NCI-H2196 treated with DMSO at 0.1 percent for 48 hours (cell line): ENCODE results near the gene TPK1.
"Not testable (repeated sequence)": the region's sequence is repeated elsewhere in the genome, so short reads cannot be mapped to it uniquely, and the experiment has no call there.

ENCODE experiments used
- DNase-seq: peaks from one replicate; lab custom pipeline; 2025; ENCODE audit not compliant: unreplicated experiment; lab: John Stamatoyannopoulos, UW

The TPK1 gene

GRCh38 chr7:144777889-144778288, 58.0 kb downstream of the TPK1 start:
- DNase-seq = not testable (repeated sequence)

GRCh38 chr7:144777005-144777839, 58.6 kb downstream of the TPK1 start:
- DNase-seq = no peak

- DNase-seq = no peak
Observed at GRCh38 chr7:144776447-144776846, 59.4 kb downstream of the TPK1 start.

GRCh38 chr7:144775749-144776148, 60.1 kb downstream of the TPK1 start:
- no peak for DNase-seq

- DNase-seq = no peak
Observed at GRCh38 chr7:144771927-144772326, 63.9 kb downstream of the TPK1 start.

GRCh38 chr7:144771174-144771573, 64.7 kb downstream of the TPK1 start:
- DNase-seq = no peak

GRCh38 chr7:144769352-144769751, 66.5 kb downstream of the TPK1 start:
- no peak for DNase-seq

GRCh38 chr7:144768633-144769032, 67.2 kb downstream of the TPK1 start:
- DNase-seq = no peak

- DNase-seq = no peak
Observed at GRCh38 chr7:144763291-144763690, 72.6 kb downstream of the TPK1 start.

GRCh38 chr7:144762853-144763252, 73.0 kb downstream of the TPK1 start:
- DNase-seq = no peak

- DNase-seq = no peak
Observed at GRCh38 chr7:144761493-144761892, 74.4 kb downstream of the TPK1 start.

GRCh38 chr7:144759653-144760052, 76.2 kb downstream of the TPK1 start:
- no peak for DNase-seq

GRCh38 chr7:144747936-144748335, 87.9 kb downstream of the TPK1 start:
- DNase-seq = no peak

- no peak for DNase-seq
Observed at GRCh38 chr7:144738708-144739314, 97.0 kb downstream of the TPK1 start.

- DNase-seq = no peak
Observed at GRCh38 chr7:144738146-144738545, 97.7 kb downstream of the TPK1 start.

- no peak for DNase-seq
Observed at GRCh38 chr7:144736880-144737493, 98.9 kb downstream of the TPK1 start.

- no peak for DNase-seq
Observed at GRCh38 chr7:144735505-144736276, 100.2 kb downstream of the TPK1 start.

- DNase-seq = no peak
Observed at GRCh38 chr7:144731661-144732351, 104.0 kb downstream of the TPK1 start.

GRCh38 chr7:144730224-144730623, 105.6 kb downstream of the TPK1 start:
- DNase-seq = no peak

GRCh38 chr7:144729226-144729625, 106.6 kb downstream of the TPK1 start:
- DNase-seq = no peak

- DNase-seq = no peak
Observed at GRCh38 chr7:144728551-144728950, 107.3 kb downstream of the TPK1 start.
